HG03103 (cell line): ENCODE results near the gene GM2A.
"Not testable (repeated sequence)": the region's sequence is repeated elsewhere in the genome, so short reads cannot be mapped to it uniquely, and the experiment has no call there.

Experiments
- ATAC-seq: cut with Tn5 transposase; IDR thresholded peaks from one replicate; pipeline ENCODE4 v1.9.1; 2021; ENCODE audit warnings: low read depth; ENCODE audit not compliant: unreplicated experiment

The GM2A gene

GRCh38 chr5:151284392-151284967, 31.5 kb downstream of the GM2A start:
- ATAC-seq, result no peak

GRCh38 chr5:151285683-151286082, 32.7 kb downstream of the GM2A start:
- ATAC-seq, result no peak

- ATAC-seq, result no peak
These were observed 33.3 kb downstream of the GM2A start for GRCh38 chr5:151286246-151286645.

GRCh38 chr5:151288180-151288579, 35.2 kb downstream of the GM2A start:
- no peak for ATAC-seq

GRCh38 chr5:151293624-151294023, 40.6 kb downstream of the GM2A start:
- ATAC-seq, result no peak

GRCh38 chr5:151295138-151295537, 42.2 kb downstream of the GM2A start:
- ATAC-seq, result no peak

GRCh38 chr5:151295791-151296477, 42.9 kb downstream of the GM2A start:
- no peak for ATAC-seq

- no peak for ATAC-seq
These were observed 43.5 kb downstream of the GM2A start for GRCh38 chr5:151296478-151296830.

GRCh38 chr5:151296974-151297373, 44.0 kb downstream of the GM2A start:
- ATAC-seq, result no peak

- ATAC-seq, result no peak
These were observed 45.3 kb downstream of the GM2A start for GRCh38 chr5:151298063-151298855.

- no peak for ATAC-seq
These were observed 50.7 kb downstream of the GM2A start, which contains the start of gene SLC36A3 for GRCh38 chr5:151303666-151304065. Gene SLC36A3 (minus strand): TSS chr5:151303766. CDS start chr5:151303354, 412 bp downstream.

- ATAC-seq, result not testable (repeated sequence)
These were observed 56.3 kb downstream of the GM2A start for GRCh38 chr5:151309266-151309665.

GRCh38 chr5:151309821-151310220, 56.8 kb downstream of the GM2A start:
- ATAC-seq, result not testable (repeated sequence)

GRCh38 chr5:151310932-151311331, 57.9 kb downstream of the GM2A start:
- no peak for ATAC-seq

- ATAC-seq, result no peak
These were observed 59.9 kb downstream of the GM2A start for GRCh38 chr5:151312756-151313324.

- no peak for ATAC-seq
These were observed 60.4 kb downstream of the GM2A start for GRCh38 chr5:151313357-151313756.

GRCh38 chr5:151315998-151316597, 63.1 kb downstream of the GM2A start:
- peak; percentile 62 for ATAC-seq

- no peak for ATAC-seq
These were observed 64.9 kb downstream of the GM2A start for GRCh38 chr5:151317871-151318270.

- peak; percentile 79 for ATAC-seq
These were observed 66.1 kb downstream of the GM2A start for GRCh38 chr5:151318850-151319732.
